Tibial nerve (tissue), 4 donors: ENCODE measurements around the gene NTF4. TPM values are rescaled to one million over a fixed set of nuclear protein-coding genes. Genes with fewer than 3 reads are reported as not detected.
A peak's percentile ranks its signal among the peaks of the same experiment; 100 is the strongest.

ENCODE experiments used
- DNase-seq, 2 donors: peaks; one replicate each; pipeline ENCODE4 v3.0.0-alpha.2; 2019; ENCODE audit warnings: low spot score in 2 of 2
- H3K27ac ChIP-seq, 4 donors: fragments of 200-600 bp; sonication (generic) in 3 of 4; one replicate each; pipeline ENCODE4 v1.5.1; 2017 to 2019; ENCODE audit warnings: mild to moderate bottlenecking in 1 of 4
- H3K27me3 ChIP-seq, 2 donors: fragments of 200-600 bp; sonication (generic) in 1 of 2; one replicate each; pipeline versions ENCODE4 v1.5.1 to v1.6.0; 2017 to 2019
- H3K36me3 ChIP-seq, 3 donors: fragments of 200-600 bp; sonication (generic); one replicate each; pipeline ENCODE4 v1.5.1; 2018 to 2019
- H3K4me1 ChIP-seq, 4 donors: fragments of 200-600 bp; sonication (generic) in 3 of 4; one replicate each; pipeline ENCODE4 v1.5.1; 2017 to 2019
- H3K4me3 ChIP-seq, 4 donors: fragments of 200-600 bp; sonication (generic) in 3 of 4; one replicate each; pipeline ENCODE4 v1.5.1; 2017 to 2019; ENCODE audit warnings: mild to moderate bottlenecking in 1 of 4, moderate library complexity in 1 of 4
- H3K9me3 ChIP-seq, 4 donors: fragments of 200-600 bp; sonication (generic) in 3 of 4; one replicate each; pipeline ENCODE4 v1.5.1; 2017 to 2019
- CTCF ChIP-seq, 5 experiments: fragments of 200-600 bp in 3 of 5; fragments of 450-650 bp in 2 of 5; sonication (generic) in 3 of 5; IDR thresholded peaks; one replicate each; pipeline ENCODE4 v1.5.1; 2016 to 2019; ENCODE audit warnings: antibody characterized with exemption in 5 of 5, mild to moderate bottlenecking in 3 of 5, moderate library complexity in 2 of 5
- EP300 ChIP-seq, 2 donors: sonication (generic); formaldehyde crosslinking; IDR thresholded peaks; one replicate each; pipeline ENCODE4 v1.6.1; 2017; ENCODE audit warnings: antibody characterized with exemption in 2 of 2, mild to moderate bottlenecking in 1 of 2
- POLR2A ChIP-seq, 2 donors: fragments of 450-650 bp; IDR thresholded peaks; one replicate each; pipeline ENCODE4 v1.6.1; 2017; ENCODE audit warnings: antibody characterized with exemption in 2 of 2, mild to moderate bottlenecking in 2 of 2, moderate library complexity in 2 of 2
- WGBS, 2 donors: methylation state at CpG; one replicate each; pipeline ENCODE4 v1.1.5; 2018; 5-methylcytosine and 5-hydroxymethylcytosine counted together
- total RNA-seq, 4 donors: library from RNA; depleted of rRNA; stranded (reverse); fragments of >200 nt; gene quantifications; one replicate each; pipeline ENCODE4 v1.1.0, GENCODE V29; 2016

NTF4 gene
- total RNA-seq, 4 donors from 2014 or later, result not detected

- Histone ChIP-seq H3K27ac (peak overlapping the region in 1 of 4 donors; percentile 36), H3K4me3 (no peak overlapping the region), H3K4me1 (peaks cover 0 to 24% (median 6%) of the 10 kb centered on the region in 4 donors), H3K36me3 (peaks cover 0 to 46% (median 14%) of the 10 kb centered on the region in 3 donors), H3K27me3 (no peaks in the 10 kb centered on the region), H3K9me3 (no peaks in the 10 kb centered on the region)
- no peak for TF ChIP-seq POLR2A (IDR thresholded peaks at IDR 0.05)
- TF ChIP-seq EP300 (IDR thresholded peaks at IDR 0.05), result no peak
- no peak for TF ChIP-seq CTCF (IDR thresholded peaks at IDR 0.05)
- 79 to 84% methylated on average over 8 of the region's 8 CpGs for WGBS, 2 donors
- no peak for DNase-seq
These were observed 45.1 kb upstream of the NTF4 start for GRCh38 chr19:49109569-49110233.

GRCh38 chr19:49109051-49109450 is 44.4 kb upstream of the NTF4 start:
- peaks cover 0 to 23% (median 6%) of the 10 kb centered on the region in 4 donors for H3K4me1 ChIP-seq
- peaks cover 0 to 53% (median 20%) of the 10 kb centered on the region in 3 donors for H3K36me3 ChIP-seq
- H3K27me3 ChIP-seq, result no peaks in the 10 kb centered on the region
- 78 to 83% methylated on average over 5 of the region's 5 CpGs for WGBS, 2 donors
- no peaks in the 10 kb centered on the region for H3K9me3 ChIP-seq
- TF ChIP-seq CTCF (IDR thresholded peaks at IDR 0.05), result no peak
- TF ChIP-seq EP300 (IDR thresholded peaks at IDR 0.05), result no peak
- no peak for TF ChIP-seq POLR2A (IDR thresholded peaks at IDR 0.05)
- DNase-seq, result no peak
- H3K27ac ChIP-seq, result no peak overlapping the region
- H3K4me3 ChIP-seq, result no peak overlapping the region

GRCh38 chr19:49107625-49108459 is 43.2 kb upstream of the NTF4 start:
- H3K27me3 ChIP-seq, result no peaks in the 10 kb centered on the region
- H3K4me3 ChIP-seq, result no peak overlapping the region
- no peaks in the 10 kb centered on the region for H3K9me3 ChIP-seq
- TF ChIP-seq POLR2A (IDR thresholded peaks at IDR 0.05) (no peak), CTCF (IDR thresholded peaks at IDR 0.05) (no peak), EP300 (IDR thresholded peaks at IDR 0.05) (no peak)
- peaks cover 0 to 65% (median 22%) of the 10 kb centered on the region in 3 donors for H3K36me3 ChIP-seq
- H3K27ac ChIP-seq, result no peak overlapping the region
- DNase-seq, result no peak
- H3K4me1 ChIP-seq, result peaks cover 0 to 14% (median 0%) of the 10 kb centered on the region in 4 donors
- 95 to 96% methylated on average over 93 of the region's 93 CpGs for WGBS, 2 donors

GRCh38 chr19:49106648-49107135 is 42.1 kb upstream of the NTF4 start:
- Histone ChIP-seq H3K27ac (no peak overlapping the region), H3K4me3 (no peak overlapping the region), H3K4me1 (peaks cover 0 to 14% (median 0%) of the 10 kb centered on the region in 4 donors), H3K27me3 (no peaks in the 10 kb centered on the region), H3K36me3 (peaks cover 0 to 76% (median 34%) of the 10 kb centered on the region in 3 donors), H3K9me3 (no peaks in the 10 kb centered on the region)
- peak in 1 of 2 donors; percentile 52 for DNase-seq
- 70 to 71% methylated on average over 12 of the region's 12 CpGs for WGBS, 2 donors
- no peak for TF ChIP-seq POLR2A (IDR thresholded peaks at IDR 0.05)
- peak; percentile 60 to 73 (median 62) for TF ChIP-seq CTCF (IDR thresholded peaks at IDR 0.05)
- TF ChIP-seq EP300 (IDR thresholded peaks at IDR 0.05), result no peak
